Brain microvascular endothelial cell (primary cell): Measurements from ENCODE around the gene ATG5.
"Not testable (repeated sequence)": the region's sequence is repeated elsewhere in the genome, so short reads cannot be mapped to it uniquely, and the experiment has no call there.

Experiments
- DNase-seq: peaks from one replicate; pipeline ENCODE4 v3.0.0-alpha.2; 2020
- H3K27ac ChIP-seq: fragments of 250-450 bp; sonication (Bioruptor Pico); 2 replicates; pipeline ENCODE4 v1.5.1; 2020; ENCODE audit warnings: mild to moderate bottlenecking, moderate library complexity
- H3K27me3 ChIP-seq: fragments of 250-450 bp; sonication (Bioruptor Pico); replicated peaks from 2 replicates; pipeline ENCODE4 v1.5.1; 2020; ENCODE audit warnings: mild to moderate bottlenecking
- H3K36me3 ChIP-seq: fragments of 250-450 bp; sonication (Bioruptor Pico); replicated peaks from 2 replicates; pipeline ENCODE4 v1.5.1; 2020; ENCODE audit warnings: mild to moderate bottlenecking
- H3K4me3 ChIP-seq: 2 replicates; pipeline ENCODE4 v1.5.1; 2011; ENCODE audit warnings: low read depth, mild to moderate bottlenecking, control low read depth, low read length, moderate library complexity
- CTCF ChIP-seq: IDR thresholded peaks from 2 replicates; pipeline ENCODE4 v1.5.1; 2011; ENCODE audit warnings: low read depth, mild to moderate bottlenecking, moderate library complexity, low read length, control low read depth, inconsistent platforms; ENCODE audit errors: missing control alignments
- in situ Hi-C: cut with HindIII; loops from 2 replicates; pipeline ENCODE4 v1.10.0; 2017; ENCODE audit warnings: low sequenced_read_pairs, low pct_ligation_motif_present

ATG5 gene

DNA sequence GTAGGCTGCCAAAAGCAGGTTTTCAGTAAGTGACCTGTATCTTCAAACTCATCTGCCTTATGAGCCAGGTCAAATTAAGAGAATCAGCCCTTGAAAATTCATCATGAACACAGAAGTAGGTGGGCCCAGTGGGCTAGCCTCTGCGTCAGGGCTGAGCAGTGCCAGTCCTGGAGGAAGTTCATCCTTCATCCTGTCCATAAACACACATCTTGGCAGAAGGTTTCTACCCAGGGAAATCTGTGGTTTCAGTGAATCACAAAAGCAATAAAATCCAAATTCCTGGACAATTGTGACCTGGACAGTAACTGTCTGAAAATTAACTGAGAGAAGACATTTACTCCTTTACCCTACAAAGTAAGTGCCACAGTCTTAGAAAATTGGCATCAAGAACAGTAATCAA, 72.4 kb downstream of the ATG5 start:
- Histone ChIP-seq H3K4me3 (no peak overlapping the region), H3K36me3 (no peaks in the 10 kb centered on the region), H3K27me3 (no peaks in the 10 kb centered on the region), H3K27ac (peak overlapping the region; percentile 63)
- no peak for TF ChIP-seq CTCF
- in situ Hi-C loops, result no loop called here
- peak; percentile 68 for DNase-seq

- no peaks in the 10 kb centered on the region for H3K36me3 ChIP-seq
- TF ChIP-seq CTCF, result no peak
- no peak overlapping the region for H3K4me3 ChIP-seq
- in situ Hi-C loops, result no loop called here
- DNase-seq, result no peak
- no peaks in the 10 kb centered on the region for H3K27me3 ChIP-seq
- peak overlapping the region; percentile 63 for H3K27ac ChIP-seq
These were observed 72.9 kb downstream of the ATG5 start for GRCh38 chr6:106252687-106253086.

DNA sequence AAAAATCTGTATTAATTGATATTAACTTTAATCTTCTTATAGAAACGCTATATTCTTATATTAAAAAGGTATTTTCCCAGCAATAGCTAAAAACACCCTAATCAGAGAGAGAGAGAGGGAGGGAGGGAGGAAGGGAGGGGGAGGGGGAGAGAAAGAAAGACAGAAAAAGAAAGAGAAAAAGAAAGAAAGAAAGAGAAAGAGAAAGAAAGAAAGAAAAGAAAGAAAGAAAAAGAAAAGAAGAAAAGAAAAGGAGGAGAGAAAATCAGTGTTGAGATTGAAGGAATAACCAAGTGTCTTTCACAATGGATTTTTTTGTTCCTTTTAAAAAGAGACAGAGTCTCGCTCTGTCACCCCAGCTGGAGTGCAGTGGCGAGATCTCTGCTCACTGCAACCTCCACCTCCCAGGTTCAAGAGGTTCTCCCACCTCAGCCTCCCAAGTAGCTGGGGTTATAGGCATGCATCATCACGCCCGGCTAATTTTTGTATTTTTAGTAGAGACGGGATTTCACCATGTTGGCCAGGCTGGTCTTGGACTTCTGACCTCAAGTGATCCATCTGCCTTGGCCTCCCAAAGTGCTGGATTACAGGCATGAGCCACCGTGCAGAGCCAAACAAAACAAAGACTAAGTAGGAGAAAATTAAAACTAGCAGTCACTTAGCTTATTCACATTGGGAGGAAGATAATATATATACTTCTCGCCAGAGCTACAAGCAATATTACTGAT, 73.9 kb downstream of the ATG5 start:
- H3K27me3 ChIP-seq, in situ Hi-C loops: not testable (repeated sequence)
- peak overlapping the region; percentile 56 for H3K27ac ChIP-seq

DNA sequence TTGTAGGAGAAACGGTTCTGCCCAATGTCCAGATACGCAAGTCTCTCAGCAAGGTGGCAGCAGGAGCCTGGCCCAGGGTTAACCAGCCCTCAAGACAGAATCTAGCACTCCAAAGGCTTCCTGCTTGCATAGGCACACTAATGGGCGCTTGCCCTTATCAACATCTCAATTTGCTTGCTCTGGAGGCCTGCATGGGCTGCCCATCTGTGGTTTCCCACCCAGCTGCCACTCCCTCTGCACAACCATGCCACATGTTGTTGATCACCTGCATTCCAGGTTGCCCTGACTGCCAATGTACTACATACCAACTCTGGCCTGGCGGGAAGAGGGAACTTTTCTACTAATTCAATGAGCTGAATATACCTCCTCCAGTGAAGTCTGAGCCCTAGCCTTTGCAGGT, 74.6 kb downstream of the ATG5 start:
- Histone ChIP-seq H3K27me3 (no peaks in the 10 kb centered on the region), H3K4me3 (no peak overlapping the region), H3K27ac (no peak overlapping the region), H3K36me3 (no peaks in the 10 kb centered on the region)
- no peak for DNase-seq
- in situ Hi-C loops, result no loop called here
- TF ChIP-seq CTCF, result no peak

More for the DNA sequence above, 73.9 kb downstream of the ATG5 start:
- not testable (repeated sequence) for H3K36me3 ChIP-seq, H3K4me3 ChIP-seq
- peak; percentile 70 for DNase-seq

DNA sequence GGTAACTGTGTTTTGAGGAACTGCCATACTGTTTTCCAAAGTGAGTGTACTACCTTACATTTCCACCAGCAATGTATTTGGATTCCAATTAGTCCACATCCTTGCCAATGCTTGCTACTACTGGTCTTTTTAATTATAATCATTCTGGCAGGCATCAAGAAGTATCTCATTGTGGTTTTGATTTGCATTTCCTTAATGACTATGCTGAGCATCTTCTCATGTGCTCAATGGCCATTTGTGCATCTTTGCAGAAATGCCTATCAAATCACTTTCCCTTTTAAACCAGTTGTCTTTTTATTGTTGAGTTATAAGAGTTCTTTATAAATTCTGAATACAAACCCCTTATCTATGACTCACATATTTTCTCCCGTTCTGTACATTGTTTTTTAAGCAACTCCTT, 75.9 kb downstream of the ATG5 start:
- Histone ChIP-seq H3K27ac (no peak overlapping the region), H3K27me3 (no peaks in the 10 kb centered on the region), H3K36me3 (no peaks in the 10 kb centered on the region), H3K4me3 (no peak overlapping the region)
- DNase-seq, result no peak
- TF ChIP-seq CTCF, result no peak
- in situ Hi-C loops, result no loop called here

GRCh38 chr6:106247733-106248132, 77.8 kb downstream of the ATG5 start:
- Histone ChIP-seq H3K27me3 (no peaks in the 10 kb centered on the region), H3K27ac (no peak overlapping the region), H3K36me3 (no peaks in the 10 kb centered on the region), H3K4me3 (no peak overlapping the region)
- TF ChIP-seq CTCF, result no peak
- no peak for DNase-seq
- in situ Hi-C loops, result no loop called here
